GM12891 (cell line): ENCODE results near the gene SIRPB1.

ENCODE experiments used
- POLR2A ChIP-seq: IDR thresholded peaks from 2 replicates; pipeline ENCODE4 v1.6.1; 2011; ENCODE audit warnings: low read depth, low read length, control low read depth
- POLR2AphosphoS5 ChIP-seq: IDR thresholded peaks from 2 replicates; pipeline ENCODE4 v1.6.1; 2011; ENCODE audit warnings: low read depth, low read length, control low read depth
- POU2F2 ChIP-seq: IDR thresholded peaks from 2 replicates; pipeline ENCODE4 v1.6.1; 2011; ENCODE audit warnings: low read depth, mild to moderate bottlenecking, control low read depth, low read length, moderate library complexity
- SPI1 ChIP-seq: IDR thresholded peaks from 2 replicates; pipeline ENCODE4 v1.6.1; 2011; ENCODE audit warnings: low read depth, low read length, control low read depth
- TAF1 ChIP-seq: IDR thresholded peaks from 2 replicates; pipeline ENCODE4 v1.6.1; 2011; ENCODE audit warnings: low read depth, low read length, control low read depth

GRCh38 chr20:1621316-1621715 is 1.5 kb upstream of the SIRPB1 start:
- no peak for TF ChIP-seq POLR2A
- no peak for TF ChIP-seq POLR2AphosphoS5
- TF ChIP-seq TAF1 = no peak
- TF ChIP-seq POU2F2 = no peak
- TF ChIP-seq SPI1 = no peak
